ENCODE results near the gene LCLAT1. TPM values are rescaled to one million over a fixed set of nuclear protein-coding genes. Genes with fewer than 3 reads are reported as not detected.
A peak's percentile ranks its signal among the peaks of the same experiment; 100 is the strongest.
"Not testable (repeated sequence)": the region's sequence is repeated elsewhere in the genome, so short reads cannot be mapped to it uniquely, and the experiment has no call there.

The LCLAT1 gene
- total RNA-seq, 1 donor from 2014 or later = 28.8 TPM

DNA sequence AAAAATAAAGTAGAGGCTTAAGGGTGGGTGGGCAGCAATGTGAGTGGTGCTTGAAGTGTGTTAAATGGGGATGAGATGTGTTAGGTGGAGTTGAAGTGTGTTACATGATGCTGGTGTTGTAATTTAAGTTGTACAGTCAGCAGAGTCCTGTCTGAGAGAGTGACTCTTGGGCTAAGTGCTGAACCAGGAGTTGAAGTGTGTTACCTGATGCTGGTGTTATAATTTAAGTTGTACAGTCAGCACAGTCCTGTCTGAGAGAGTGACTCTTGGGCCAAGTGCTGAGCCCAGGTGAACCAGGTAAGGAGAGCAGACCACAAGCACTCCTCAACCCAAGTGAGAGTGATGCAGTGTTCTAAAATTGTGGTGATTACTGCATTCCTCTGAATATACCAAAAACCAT, 40.6 kb downstream of the LCLAT1 start:
- DNase-seq (ENCODE audit: low spot score) = no peak

DNA sequence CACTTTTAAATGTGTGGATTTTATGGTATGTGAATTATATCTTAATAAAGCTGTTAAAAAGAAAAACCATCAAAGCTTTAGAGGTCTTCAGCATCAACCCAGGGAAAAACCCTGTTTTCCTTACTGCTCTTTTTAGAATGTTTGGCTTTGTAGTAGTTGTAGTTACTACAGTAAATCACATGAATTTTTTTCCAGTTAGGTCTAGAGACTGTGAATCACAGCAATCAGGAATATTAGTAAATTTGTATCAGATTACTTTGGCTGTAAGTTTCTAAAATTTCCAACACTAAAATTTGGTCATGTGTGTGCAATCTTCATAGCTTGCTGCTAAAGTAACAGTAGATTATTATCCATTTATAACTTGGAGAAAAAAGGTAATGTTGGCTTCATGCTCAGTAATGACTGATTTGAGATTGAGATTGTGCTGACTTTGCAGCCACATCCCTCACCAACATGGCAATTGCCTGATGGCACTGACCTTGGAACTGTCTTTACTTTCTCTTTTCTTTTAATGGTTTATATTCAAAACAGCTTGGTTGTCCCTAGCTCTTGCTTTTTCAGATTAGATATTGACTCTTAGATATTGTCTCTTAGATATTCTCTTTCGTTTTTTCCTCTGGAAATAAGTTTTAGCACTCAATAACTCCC, 41.1 kb downstream of the LCLAT1 start:
- no peak for DNase-seq (ENCODE audit: low spot score)

DNA sequence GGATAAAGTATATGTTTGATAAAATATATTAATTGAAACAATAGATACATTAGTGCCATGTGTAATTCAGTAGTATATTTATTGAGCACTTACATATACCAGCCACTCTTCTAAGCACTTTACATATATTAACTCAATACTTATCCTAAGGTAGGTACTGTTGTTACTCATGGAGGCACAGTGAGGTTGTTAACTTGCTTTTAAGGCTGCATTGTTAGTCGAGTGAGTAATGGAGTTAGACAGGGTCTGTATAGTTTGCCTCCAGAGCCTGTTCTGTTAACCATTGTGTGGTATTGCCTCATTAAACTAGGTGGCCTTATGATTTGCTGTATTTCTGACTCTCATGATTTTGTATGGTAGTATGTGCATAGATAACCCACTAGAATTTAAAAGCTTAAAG, 44.2 kb downstream of the LCLAT1 start:
- DNase-seq (ENCODE audit: low spot score) = no peak

DNA sequence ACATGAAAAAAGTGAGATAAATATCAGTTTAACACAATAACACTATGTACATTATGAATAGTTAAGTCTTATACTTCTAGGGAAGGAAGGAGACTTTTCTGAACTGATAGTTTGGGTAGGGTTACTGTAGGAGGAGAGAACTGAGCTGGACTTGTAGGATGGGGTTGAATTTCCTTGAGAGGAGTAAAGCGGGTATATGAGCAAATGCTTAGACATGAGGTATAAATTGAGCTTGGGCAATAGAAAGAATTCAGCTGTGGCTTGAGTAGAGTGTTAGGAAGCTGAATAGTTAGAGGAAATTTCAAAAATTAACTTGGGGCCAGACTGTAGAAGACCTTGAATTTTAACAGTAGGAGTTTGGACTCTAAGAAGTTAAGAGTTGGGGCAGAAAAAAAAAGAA, 45.1 kb downstream of the LCLAT1 start:
- DNase-seq (ENCODE audit: low spot score) = no peak

DNA sequence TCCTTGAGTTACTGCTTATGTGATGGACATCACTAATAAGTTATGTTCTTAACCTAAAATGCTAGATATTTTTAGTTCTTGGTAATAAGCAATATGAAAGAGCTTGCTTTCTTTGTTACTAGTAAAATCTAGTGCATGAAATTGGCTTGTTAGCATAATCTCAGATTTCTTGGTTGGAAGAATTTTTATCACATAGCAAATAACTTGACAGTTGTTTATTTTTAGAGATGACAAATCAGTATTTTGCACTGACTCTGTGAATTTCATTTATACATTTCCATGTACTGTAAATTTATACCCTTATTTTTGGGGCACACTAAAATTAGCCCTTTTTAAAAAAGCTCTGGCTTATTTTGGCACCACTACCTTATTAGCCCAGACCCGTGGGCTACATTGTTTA, 45.6 kb downstream of the LCLAT1 start:
- no peak for DNase-seq (ENCODE audit: low spot score)

DNA sequence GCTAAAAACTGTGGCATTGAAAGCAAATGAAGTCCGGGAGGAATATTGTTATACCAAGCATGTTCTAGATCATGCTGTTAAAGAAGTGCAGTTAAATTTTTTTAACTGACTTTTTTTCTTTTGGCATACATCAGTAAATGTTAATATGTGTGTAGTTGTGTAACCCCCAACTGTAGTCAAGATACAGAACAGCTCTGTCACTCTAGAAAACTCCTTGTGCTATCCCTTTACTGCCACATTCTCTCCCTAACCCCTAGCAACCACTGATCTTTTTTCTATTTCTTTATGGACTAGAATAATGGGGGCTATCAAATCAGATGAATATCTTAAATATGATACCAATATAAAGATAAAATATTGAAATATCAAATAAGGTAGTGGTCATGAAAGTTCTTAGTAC, 46.4 kb downstream of the LCLAT1 start:
- DNase-seq (ENCODE audit: low spot score) = no peak

DNA sequence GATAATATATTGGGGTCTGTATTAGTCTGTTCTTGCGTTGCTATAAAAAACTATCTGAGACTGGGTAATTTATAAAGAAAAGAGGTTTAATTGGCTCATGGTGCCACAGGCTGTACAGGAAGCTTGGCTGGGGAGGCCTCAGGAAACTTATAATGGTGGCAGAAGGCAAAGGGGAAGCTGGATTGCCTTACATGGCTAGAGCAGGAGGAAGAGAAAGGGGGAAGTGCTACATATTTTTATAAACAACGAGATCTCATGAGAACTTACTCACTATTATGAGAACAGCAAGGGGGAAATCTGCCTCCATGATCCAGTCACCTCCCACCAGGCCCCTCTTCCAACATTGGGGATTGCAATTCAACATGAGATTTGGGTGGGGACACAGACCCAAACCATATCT, 48.9 kb downstream of the LCLAT1 start:
- not testable (repeated sequence) for DNase-seq (ENCODE audit: low spot score)

DNA sequence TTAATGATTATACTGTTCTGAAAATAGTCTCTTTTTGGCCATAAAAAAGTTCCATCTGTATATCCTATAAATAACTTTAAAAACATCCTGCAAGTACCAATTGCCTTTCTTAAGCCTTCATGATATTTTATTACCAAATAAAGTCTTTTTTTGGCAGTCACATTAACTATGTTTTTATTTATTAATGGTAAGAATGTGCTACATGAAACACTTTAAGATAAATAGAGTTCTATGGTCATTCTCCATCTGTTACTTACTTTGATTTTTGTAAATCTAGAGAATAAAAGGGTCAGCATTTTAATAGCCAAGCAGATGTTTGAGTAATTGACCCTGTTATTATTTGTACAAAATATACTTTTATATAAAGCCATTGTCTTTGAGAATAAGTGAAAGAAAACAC, 52.6 kb downstream of the LCLAT1 start:
- no peak for DNase-seq (ENCODE audit: low spot score)

DNA sequence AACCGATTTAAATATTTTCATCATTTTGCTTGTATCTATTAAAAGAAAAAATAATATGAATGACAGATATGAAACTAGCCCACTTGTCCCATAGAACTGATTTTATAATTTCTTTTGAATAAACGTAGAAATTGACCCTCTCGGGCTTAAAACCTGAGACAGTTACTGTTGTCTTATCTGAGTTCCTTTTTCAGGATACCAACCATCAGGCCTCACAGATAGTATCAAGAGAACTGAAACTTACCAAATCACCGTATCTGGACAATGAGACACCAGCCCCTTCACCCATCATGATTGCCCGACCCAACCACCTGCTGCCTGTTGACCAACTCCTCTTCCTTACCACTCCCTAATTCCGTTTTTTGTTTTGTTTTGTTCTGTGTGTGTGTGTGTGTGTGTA, 53.7 kb downstream of the LCLAT1 start:
- no peak for DNase-seq (ENCODE audit: low spot score)

DNA sequence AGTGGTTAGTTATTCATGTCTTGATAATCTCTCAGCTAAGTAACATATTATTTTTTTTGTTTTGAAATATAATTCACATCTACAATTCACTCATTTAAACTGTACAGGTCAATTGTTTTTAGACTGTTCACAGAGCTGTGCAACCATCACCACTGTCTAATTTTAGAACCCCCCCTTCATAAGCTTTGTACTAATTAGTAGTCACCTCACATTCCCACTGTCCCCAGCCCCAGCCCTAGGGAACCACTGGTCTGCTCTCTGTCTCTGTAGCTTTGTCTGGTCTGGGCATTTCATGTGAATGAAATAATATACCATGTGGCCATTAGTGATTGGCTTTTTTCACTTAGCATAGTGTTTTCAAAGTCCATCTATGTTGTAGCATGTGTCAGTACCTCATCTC, 55.3 kb downstream of the LCLAT1 start:
- no peak for DNase-seq (ENCODE audit: low spot score)

DNA sequence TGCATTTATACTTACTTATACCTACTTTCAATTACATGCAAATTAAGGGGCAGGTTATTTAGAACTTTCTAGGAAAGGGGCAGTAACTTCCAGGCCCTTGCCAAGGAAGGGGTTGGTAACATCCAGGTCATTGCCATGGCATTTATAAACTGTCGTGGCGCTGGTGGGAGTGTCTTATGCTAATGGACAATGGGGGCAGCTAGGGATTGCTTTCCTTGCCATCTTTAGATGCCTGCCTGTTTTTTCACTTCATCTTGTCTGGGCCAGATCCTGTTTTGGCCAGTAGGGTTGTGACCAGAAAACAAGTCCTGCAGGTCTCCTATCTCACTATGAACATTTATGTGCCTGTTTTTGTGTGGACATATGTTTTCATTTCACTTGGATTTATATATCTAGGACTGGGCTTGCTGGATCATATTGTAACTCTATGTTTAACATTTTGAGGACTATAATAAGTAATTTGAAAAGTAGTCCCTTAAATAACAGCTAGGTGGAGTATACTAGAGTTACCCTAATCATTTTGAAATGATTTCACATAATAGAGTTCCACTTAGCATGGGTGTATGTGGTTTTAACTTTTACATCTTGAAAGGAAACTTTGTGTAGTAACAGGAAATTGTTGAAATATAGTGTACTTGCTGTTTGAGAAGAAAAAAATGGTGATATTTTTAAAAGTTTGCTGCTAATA, 56.1 kb downstream of the LCLAT1 start:
- no peak for DNase-seq (ENCODE audit: low spot score)

DNA sequence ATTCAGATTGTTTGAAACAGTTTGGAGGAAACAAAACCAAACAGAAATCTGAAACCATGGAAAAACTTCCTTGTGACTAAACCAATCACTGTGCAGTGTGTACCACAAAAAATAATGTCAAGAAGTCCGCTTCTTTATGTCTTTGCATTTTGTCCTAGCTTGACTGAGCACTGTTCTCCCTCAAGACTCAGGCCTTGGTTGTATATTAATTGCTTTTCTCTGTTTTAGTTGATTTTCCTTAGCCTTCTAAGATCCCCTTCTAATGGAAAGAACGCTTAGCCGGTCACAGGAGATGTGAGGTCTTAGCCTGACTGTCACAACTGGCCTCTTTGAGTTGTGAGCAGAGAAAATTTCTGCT, 56.6 kb downstream of the LCLAT1 start:
- DNase-seq (ENCODE audit: low spot score) = no peak

DNA sequence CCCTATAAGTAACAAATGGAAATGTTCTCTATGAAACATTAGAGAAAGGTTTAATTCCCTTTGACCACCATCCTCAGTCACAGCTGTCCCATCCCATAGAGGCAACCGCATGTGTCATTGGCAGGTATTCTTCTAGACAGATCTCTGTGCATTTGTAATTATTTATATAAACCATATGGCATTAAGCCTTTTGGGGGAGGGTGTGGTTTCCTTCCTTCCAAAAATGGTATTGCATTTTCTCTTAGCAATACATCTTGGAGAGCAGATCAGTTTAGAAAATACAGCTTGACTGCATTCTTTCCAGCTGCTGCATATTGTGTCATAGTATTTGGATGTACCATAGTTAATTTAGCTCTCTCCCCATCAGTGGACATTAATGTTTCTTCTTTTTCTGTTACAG, 57.7 kb downstream of the LCLAT1 start:
- DNase-seq (ENCODE audit: low spot score) = no peak

DNA sequence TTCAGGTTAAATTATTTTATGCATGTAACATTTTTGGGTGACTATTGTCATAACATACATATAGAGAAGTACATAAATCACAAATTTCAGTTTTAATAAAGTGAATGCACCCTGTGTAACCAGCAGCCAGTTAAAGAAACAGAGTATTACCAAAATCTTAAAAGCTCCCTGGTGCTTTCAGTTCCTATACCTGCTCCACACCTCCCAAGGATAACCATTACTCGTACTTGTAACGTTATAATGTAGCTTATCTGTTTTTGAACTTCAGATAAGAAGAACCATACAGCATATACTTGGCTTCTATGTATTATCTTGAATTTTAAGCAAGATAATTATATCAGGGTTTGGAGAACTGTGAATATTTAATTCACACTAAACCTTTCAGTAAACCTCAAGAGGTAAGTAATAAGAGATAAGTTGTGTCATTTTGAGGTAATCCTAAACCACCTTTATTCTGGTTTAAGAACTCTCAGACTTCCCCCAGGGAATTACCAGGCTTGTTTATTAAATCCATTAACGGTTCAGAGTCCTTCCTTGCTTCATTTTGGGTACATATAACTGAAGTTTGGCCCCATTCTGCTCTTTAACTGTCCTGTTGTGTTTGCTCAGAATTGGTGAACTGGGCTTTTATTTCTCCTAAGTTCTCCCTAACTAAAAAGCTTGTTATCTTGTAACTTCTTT, 58.6 kb downstream of the LCLAT1 start:
- DNase-seq (ENCODE audit: low spot score) = no peak

DNA sequence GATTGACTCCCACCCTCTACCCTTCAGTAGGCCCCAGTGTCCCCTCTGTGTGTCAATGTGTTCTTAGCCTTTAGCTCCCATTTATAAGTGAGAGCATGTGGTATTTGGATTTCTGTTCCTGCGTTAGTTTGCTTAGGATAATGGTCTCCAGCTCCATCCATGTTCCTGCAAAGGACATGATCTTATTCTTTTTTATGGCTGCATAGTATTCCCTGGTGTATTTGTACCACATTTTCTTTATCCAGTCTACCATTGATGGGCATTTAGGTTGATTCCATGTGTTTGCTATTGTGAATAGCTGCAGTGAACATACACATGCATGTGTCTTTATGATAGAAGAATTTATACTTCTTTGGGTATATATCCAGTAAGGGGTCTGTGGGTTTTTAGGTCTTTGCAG, 60.4 kb downstream of the LCLAT1 start:
- not testable (repeated sequence) for DNase-seq (ENCODE audit: low spot score)

DNA sequence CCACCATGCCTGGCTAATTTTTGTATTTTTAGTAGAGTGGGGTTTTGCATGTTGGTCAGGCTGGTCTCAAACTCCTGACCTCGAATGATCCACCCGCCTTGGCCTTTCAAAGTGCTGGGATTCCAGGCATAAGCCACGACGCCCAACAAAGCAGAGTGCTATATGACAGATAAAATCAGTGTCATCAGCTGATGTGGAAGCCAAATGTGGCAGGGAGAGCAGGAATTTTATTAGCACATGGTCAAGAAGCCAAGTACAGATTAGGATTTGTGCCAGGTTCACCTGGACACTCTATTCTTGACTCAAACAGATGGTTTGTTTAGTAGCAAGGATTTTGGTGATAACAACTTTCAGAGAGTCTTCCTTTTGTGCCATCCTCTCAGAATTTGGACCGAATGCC, 62.7 kb downstream of the LCLAT1 start:
- DNase-seq (ENCODE audit: low spot score) = no peak

DNA sequence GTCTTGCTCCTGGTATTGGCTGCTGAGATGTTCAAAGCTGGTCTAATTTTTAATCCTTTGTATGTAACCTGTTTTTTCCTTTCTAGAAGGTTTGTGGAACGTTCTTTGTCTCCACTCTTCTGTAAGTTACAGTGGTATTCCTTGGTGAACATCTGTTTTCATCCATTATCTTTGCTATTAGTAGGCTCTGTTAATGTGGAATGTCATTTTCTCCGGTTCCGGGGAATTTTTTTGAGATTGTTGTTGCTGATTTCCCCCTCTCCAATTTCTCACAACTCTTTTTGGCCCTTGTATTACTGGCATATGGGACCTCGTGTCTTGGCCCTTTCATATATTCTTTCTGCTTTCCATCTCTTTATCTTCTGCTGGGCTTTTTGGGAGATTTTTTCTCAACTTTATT, 63.4 kb downstream of the LCLAT1 start:
- DNase-seq (ENCODE audit: low spot score) = no peak

DNA sequence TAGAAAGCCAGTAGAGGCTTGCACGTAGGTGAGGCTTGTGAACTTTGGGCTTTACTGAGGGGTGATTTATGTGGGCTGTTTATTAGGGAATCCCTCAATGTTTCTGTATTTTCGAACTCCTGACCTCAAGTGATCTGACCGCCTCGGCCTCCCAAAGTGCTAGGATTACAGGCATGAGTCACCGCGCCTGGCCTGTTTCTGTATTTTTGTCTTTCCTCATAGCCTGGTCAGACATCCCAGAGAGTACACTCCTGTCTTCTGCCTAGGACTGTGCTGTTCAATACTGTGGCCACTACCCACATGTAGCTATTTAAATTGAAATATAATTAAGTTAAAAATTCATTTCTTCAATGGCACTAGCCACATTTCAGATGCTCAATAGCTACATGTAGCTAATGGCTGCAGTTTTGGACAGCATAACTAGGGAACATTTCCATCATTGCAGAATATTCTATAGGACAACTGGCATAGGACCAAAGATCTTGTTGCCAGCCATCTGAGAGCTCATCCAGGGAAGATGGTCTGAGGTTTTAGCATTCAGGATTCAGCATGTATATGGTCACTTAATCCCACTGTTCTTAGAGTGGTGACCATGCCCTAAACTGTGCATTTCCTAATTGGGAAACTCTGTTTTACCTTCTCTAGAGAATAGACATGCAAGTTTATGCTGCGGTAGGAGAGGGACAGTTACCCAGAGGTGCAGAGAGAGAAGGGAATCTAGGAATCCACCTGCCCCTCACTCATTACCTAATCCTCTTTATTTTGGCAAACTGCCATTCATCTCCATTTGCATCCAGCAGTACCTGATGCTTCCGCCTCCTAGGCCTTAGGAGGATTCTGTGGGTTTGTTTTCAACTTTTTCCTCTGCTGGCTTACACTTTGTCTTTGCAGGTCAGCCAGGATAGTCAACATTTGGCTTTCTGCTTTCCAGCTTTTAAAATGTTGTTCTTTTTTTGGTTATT, 64.4 kb downstream of the LCLAT1 start:
- DNase-seq (ENCODE audit: low spot score) = peak; percentile 55

DNA sequence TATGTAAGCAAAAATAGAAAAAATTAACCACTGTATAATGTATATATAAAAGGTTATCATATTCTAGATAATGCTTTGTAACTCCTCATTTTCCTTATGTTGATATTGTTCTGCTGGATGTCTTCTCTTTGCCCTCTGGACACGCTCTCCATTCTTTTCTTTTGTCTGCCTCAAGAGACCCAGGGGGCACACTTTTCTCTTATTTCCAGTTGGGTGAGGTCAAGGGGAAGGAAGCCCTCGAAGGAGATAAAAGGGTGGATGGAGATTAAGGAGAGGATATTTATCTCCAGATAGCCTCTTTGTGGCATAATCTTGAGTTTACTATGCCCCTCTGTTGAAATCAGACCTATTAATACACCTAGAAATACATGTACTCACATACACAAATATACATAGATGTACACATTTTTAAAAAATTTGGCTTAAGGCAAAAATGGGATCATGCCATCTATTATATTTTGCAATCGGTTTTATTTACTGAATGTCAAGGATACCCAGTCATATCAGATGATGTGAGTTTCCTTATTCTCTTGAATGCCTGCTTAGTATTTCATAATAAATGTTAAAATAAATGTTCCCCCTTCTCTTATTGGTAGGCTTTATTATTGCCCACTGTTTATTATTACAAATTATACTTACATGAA, 65.3 kb downstream of the LCLAT1 start:
- DNase-seq (ENCODE audit: low spot score) = no peak

DNA sequence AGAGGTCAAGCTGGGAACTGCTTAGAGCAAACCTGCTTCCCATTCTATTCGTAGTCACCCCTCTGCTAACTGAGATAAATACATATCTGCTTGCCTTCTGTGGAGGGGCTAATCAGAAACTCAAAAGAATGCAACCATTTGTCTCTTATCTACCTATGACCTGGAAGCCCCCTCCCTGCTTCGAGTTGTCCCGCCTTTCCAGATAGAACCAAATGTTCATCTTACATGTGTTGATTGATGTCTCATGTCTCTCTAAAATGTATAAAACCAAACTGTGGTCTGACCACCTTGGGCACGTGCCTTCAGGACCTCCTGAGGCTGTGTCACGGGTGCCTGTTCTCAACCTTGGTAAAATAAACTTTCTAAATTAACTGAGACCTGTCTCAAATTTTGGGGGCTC, 66.6 kb downstream of the LCLAT1 start:
- DNase-seq (ENCODE audit: low spot score) = not testable (repeated sequence)

DNA sequence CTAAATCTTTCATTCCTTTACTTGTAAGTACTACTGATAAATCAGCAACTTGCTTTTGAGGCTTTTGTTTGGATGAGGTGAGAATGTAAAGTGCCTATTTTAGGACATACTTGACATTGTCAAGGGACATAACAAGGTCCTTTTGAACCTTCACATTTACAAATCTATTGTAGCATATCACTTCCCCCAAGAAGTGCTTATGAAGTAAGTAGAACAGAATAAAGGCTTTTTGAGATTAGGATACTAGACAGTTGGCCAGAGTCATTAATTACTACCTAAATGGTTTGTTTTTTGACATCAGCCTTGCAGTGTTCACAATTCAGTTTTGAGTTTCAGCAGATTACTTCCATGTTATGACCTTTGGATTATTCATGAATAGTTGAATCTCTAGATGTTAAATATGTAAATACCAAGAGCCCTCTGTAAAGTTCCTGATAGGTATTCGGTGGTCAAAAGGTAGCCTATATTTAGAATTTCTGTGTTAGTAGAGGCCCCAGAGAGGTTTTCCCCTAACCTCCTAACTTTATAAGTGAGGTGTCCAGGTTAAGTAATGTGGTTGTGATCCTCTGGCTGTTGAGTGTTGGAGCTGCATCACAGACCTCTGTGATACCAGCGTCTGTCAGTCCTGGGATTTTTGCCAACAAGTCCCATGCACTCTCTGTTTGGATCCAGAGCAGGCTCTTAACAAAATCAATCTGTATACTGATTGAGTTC, 67.2 kb downstream of the LCLAT1 start:
- DNase-seq (ENCODE audit: low spot score) = no peak

Data from ureter (tissue), 1 donor.